GM12878 (cell line): ENCODE results near the gene SETD7. TPM values are rescaled to one million over a fixed set of nuclear protein-coding genes. Genes with fewer than 3 reads are reported as not detected.

ENCODE experiments used
- ATAC-seq: fragments of 200-7000 bp; cut with Tn5 transposase; 3 replicates; pipeline ENCODE4 v1.9.1; 2020; ENCODE audit warnings: mild to moderate bottlenecking, moderate library complexity
- BruUV-seq: library from RNA; stranded (reverse); fragments of 400-500 nt; replicated peaks from 2 replicates; lab custom pipeline; 2021; lab: Mats Ljungman, UMichigan
- CTCF ChIA-PET: fragments of 300-600 bp; sonication (Branson Sonifier 250); formaldehyde crosslinking; extraction: SDS; loops from one replicate; lab custom pipeline; 2021; ENCODE audit warnings: inconsistent platforms; lab: Yijun Ruan, JAX
- POLR2A ChIA-PET: fragments of 350-600 bp; formaldehyde crosslinking; extraction: SDS; loops from one replicate; lab custom pipeline; 2021; ENCODE audit warnings: inconsistent platforms; lab: Charles Lee
- RAD21 ChIA-PET: fragments of 300-600 bp; sonication (Branson Sonifier 250); formaldehyde crosslinking; loops from one replicate; lab custom pipeline; 2023; ENCODE audit warnings: antibody characterized with exemption; ENCODE audit not compliant: unreplicated experiment; lab: Charles Lee
- SMC1A ChIA-PET: fragments of 300-600 bp; sonication (Branson Sonifier 250); formaldehyde crosslinking; loops from one replicate; lab custom pipeline; 2023; ENCODE audit not compliant: unreplicated experiment, uncharacterized antibody; lab: Charles Lee
- DNase-seq: peaks from one replicate; pipeline ENCODE4 v3.0.0-alpha.2; 2011; ENCODE audit warnings: low read depth, low spot score
- FAIRE-seq: peaks from 3 replicates; lab custom pipeline; 2011; peaks lifted over from hg19 to GRCh38; lab: Jason Lieb, UNC
- H2AFZ ChIP-seq: 2 replicates; pipeline ENCODE4 v1.6.0; 2011; ENCODE audit warnings: low read depth, low read length, control low read depth; ENCODE audit not compliant: control insufficient read depth
- H3K27ac ChIP-seq: 2 replicates; pipeline ENCODE4 v1.5.1; 2011; ENCODE audit warnings: control low read depth; ENCODE audit not compliant: control insufficient read depth, insufficient read depth
- H3K27me3 ChIP-seq, 2 experiments: replicated peaks in 1 of 2; 2 replicates each; pipeline versions ENCODE4 v1.6.0 to v1.6.1; 2011; ENCODE audit warnings: low read length in 1 of 2; ENCODE audit not compliant: control insufficient read depth in 2 of 2, insufficient read depth in 2 of 2
- H3K36me3 ChIP-seq, 2 experiments: 2 replicates each; pipeline ENCODE4 v1.5.1; 2011; ENCODE audit warnings: low read length in 1 of 2; ENCODE audit not compliant: control insufficient read depth in 2 of 2, insufficient read depth in 2 of 2
- H3K4me1 ChIP-seq: 2 replicates; pipeline ENCODE4 v1.6.1; 2011; ENCODE audit warnings: mild to moderate bottlenecking, low read length, moderate library complexity, mixed read lengths; ENCODE audit not compliant: control insufficient read depth, insufficient read depth
- H3K4me2 ChIP-seq: 2 replicates; pipeline ENCODE4 v1.6.0; 2011; ENCODE audit warnings: control low read depth; ENCODE audit not compliant: control insufficient read depth, insufficient read depth
- H3K4me3 ChIP-seq: fragments of 200-600 bp; sonication (generic); 2 replicates; pipeline ENCODE4 v1.5.1; 2016
- H3K79me2 ChIP-seq: 2 replicates; pipeline ENCODE4 v1.6.0; 2011; ENCODE audit warnings: low read length; ENCODE audit not compliant: control insufficient read depth, insufficient read depth
- H3K9ac ChIP-seq: 2 replicates; pipeline ENCODE4 v1.8.0; 2011; ENCODE audit warnings: low read length, control low read depth, mixed read lengths; ENCODE audit not compliant: control insufficient read depth, insufficient read depth
- H3K9me3 ChIP-seq: replicated peaks from 3 replicates; pipeline ENCODE4 v1.5.1; 2011; ENCODE audit warnings: mild to moderate bottlenecking, low read length; ENCODE audit not compliant: control insufficient read depth, insufficient read depth
- H4K20me1 ChIP-seq: 2 replicates; pipeline ENCODE4 v1.6.0; 2011; ENCODE audit not compliant: control insufficient read depth, insufficient read depth
- BRCA1 ChIP-seq: IDR thresholded peaks from 2 replicates; pipeline ENCODE4 v1.6.1; 2011; ENCODE audit warnings: low read depth, low read length, improper control_type of control experiment
- CHD1 ChIP-seq: IDR thresholded peaks from 2 replicates; pipeline ENCODE4 v1.6.1; 2012; ENCODE audit warnings: low read depth, low read length, improper control_type of control experiment
- CREM ChIP-seq: IDR thresholded peaks from 2 replicates; pipeline ENCODE4 v1.6.1; 2014; ENCODE audit warnings: antibody characterized with exemption, low read depth
- HDGF ChIP-seq: fragments of 450-650 bp; IDR thresholded peaks from 2 replicates; pipeline ENCODE4 v1.6.1; 2016; ENCODE audit warnings: antibody characterized with exemption
- IRF4 ChIP-seq: IDR thresholded peaks from 2 replicates; pipeline ENCODE4 v1.6.1; 2011; ENCODE audit warnings: low read depth, low read length
- KDM1A ChIP-seq: fragments of 200-600 bp; sonication (generic); IDR thresholded peaks from 2 replicates; pipeline ENCODE4 v1.6.1; 2016; ENCODE audit warnings: borderline replicate concordance
- SP1 ChIP-seq: IDR thresholded peaks from one replicate; pipeline ENCODE4 v1.6.1; 2011; ENCODE audit warnings: low read depth, low read length
- USF1 ChIP-seq: IDR thresholded peaks from 2 replicates; pipeline ENCODE4 v1.6.1; 2011; ENCODE audit warnings: borderline replicate concordance, low read depth, mild to moderate bottlenecking, moderate library complexity, mixed read lengths, low read length; ENCODE audit not compliant: insufficient read depth; ENCODE audit errors: extremely low read length
- YY1 ChIP-seq: IDR thresholded peaks from 2 replicates; pipeline ENCODE4 v1.6.1; 2011; ENCODE audit warnings: low read depth, mild to moderate bottlenecking, low read length
- WGBS: methylation state at CpG from one replicate; pipeline ENCODE4 v1.1.6; 2016; ENCODE audit warnings: low lambda C conversion rate; ENCODE audit not compliant: insufficient replicate concordance, insufficient coverage; ENCODE audit errors: missing lambda C conversion rate; 5-methylcytosine and 5-hydroxymethylcytosine counted together
- in situ Hi-C: fragments of 300-500 bp; cut with MboI; formaldehyde crosslinking; loops from 9 replicates; pipeline ENCODE4 v1.14.3; 2018; ENCODE audit warnings: mixed read lengths
- intact Hi-C: fragments of 100-400 bp; cut with micrococcal nuclease; formaldehyde crosslinking; loops from one replicate; pipeline ENCODE4 v1.14.2; 2022; ENCODE audit not compliant: unreplicated experiment
- polyA plus RNA-seq, 11 experiments: library from polyadenylated mRNA; depleted of rRNA in 4 of 11; unstranded in 6 of 11; stranded (reverse) in 5 of 11; fragments of >200 nt; fragmentation: Nextera tagmentation in 4 of 11; fragmentation: Illumina TruSeq in 1 of 11; extraction: Ambion mirVana in 4 of 11; extraction: Trizol in 1 of 11; gene quantifications; 1 replicate in 1 of 11; 2 replicates in 10 of 11; pipeline versions ENCODE4 v1.2.1 to v1.2.3, GENCODE V29; 2011 to 2016; ENCODE audit warnings: inconsistent platforms in 2 of 11, missing spikeins in 2 of 11, low read depth in 1 of 11
- total RNA-seq, 4 experiments: library from RNA; depleted of rRNA in 3 of 4; stranded (reverse); fragments of >200 nt in 3 of 4; fragmentation: Illumina TruSeq in 1 of 4; extraction: Trizol in 1 of 4; gene quantifications; 2 replicates each; pipeline versions ENCODE4 v1.2.1 to v1.2.3, GENCODE V29; 2013 to 2021

The SETD7 gene
- total and polyA plus RNA-seq, 10 of the 15 experiments (the other 5 are each of a cell fraction or from before 2014, with no cell fraction given): 0.03 to 0.82 (median 0.44) TPM

GRCh38 chr4:139458999-139459398, 97.0 kb downstream of the SETD7 start (continued):
- TF ChIP-seq USF1: no peak
- TF ChIP-seq YY1: no peak

GRCh38 chr4:139458543-139458942, 97.5 kb downstream of the SETD7 start:
- Histone ChIP-seq H3K4me2 (peak overlapping the region; percentile 31), H3K4me1 (peaks cover 6% of the 10 kb centered on the region; the same call in 1 of the 2 replicates), H3K4me3 (no peak overlapping the region), H2AFZ (no peak overlapping the region), H3K9ac (no peak overlapping the region), H3K79me2 (peaks cover 55% of the 10 kb centered on the region), H3K27me3 (no peaks in the 10 kb centered on the region), H3K9me3 (no peaks in the 10 kb centered on the region; the same call in 2 of the 3 replicates), H3K36me3 (0 out of 4 replicates have a peak, but pooled peaks cover 0 to 3% of the 10 kb centered on the region in 2 experiments), H3K27ac (no peak overlapping the region), H4K20me1 (no peaks in the 10 kb centered on the region)
- no peak for FAIRE-seq
- intact Hi-C loops (loop anchor here (5.0 to 10.0 kb wide), 2 partner anchors 154 to 441 kb away; partner anchors contain the start of genes NAA15, NDUFC1 and NOCT), in situ Hi-C loops (no loop called here)
- POLR2A ChIA-PET: no interaction called here
- DNase-seq: no peak
- SMC1A ChIA-PET: interaction anchor here (1.2 kb wide), 1 partner anchor 12 kb away, joined by 4 read pairs; no protein-coding TSS in a partner anchor
- CTCF ChIA-PET: interaction anchor here (3.6 kb wide), 1 partner anchor 72 kb away, joined by 20 read pairs; no protein-coding TSS in a partner anchor
- no TSS peak for BruUV-seq
- RAD21 ChIA-PET: no interaction called here
- 100% methylated on average over 1 of the region's 1 CpG for WGBS
- no peak for TF ChIP-seq BRCA1
- TF ChIP-seq HDGF: no peak
- TF ChIP-seq SP1: no peak
- TF ChIP-seq KDM1A: no peak
- TF ChIP-seq CREM: no peak
- TF ChIP-seq CHD1: no peak
- TF ChIP-seq IRF4: no peak
- ATAC-seq: no peak
